Stimulated activated CD4-positive, alpha-beta T cell treated with anti-CD3 and anti-CD28 coated beads, Interleukin-1b, Interleukin-23, amount 100 ng/mL, for 1 hour (primary cell): ENCODE data around the gene SCYGR5.
"Not testable (repeated sequence)": the region's sequence is repeated elsewhere in the genome, so short reads cannot be mapped to it uniquely, and the experiment has no call there.

Experiments
- DNase-seq, 2 donors: peaks; one replicate each; pipeline ENCODE4 v3.0.0-alpha.2; 2020; ENCODE audit warnings: low read depth in 2 of 2

Gene SCYGR5

DNA sequence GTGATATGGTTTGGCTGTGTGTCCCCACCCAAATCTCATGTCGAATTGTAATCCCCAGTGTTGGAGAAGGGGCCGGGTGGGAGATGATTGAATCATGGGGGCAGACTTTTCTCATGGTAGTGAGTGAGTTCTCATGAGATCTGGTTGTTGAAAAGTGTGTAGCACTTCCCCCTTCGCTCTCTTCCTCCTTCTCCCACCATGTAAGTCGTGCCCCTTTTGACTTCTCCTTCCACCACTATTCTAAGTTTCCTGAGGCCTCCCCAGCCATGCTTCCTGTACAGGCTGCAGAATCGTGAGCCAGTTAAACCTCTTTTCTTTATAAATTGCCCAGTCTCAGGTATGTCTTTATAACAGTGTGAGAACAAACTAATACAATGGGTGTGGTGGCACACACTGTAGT is 7.0 kb downstream of the SCYGR5 start:
- not testable (repeated sequence) for DNase-seq

DNA sequence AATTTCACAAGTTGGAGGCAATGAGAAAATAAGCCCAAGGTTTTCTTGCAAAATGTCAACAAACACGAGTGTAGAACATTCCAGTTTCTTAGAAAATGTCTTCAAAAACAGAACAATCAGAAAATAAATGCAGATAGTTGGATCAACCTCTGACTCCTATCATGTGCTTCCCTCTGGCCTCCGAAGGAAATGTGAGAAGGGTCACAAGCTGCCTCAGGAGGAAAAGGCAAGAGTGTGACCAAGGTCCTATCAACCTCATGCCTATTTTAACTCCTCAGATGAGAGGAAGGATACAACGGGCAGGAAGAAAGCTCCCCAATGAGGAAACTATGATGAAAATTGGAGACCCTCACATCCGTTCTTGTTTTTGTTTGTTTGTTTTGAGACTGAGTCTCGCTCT is 7.9 kb downstream of the SCYGR5 start:
- no peak for DNase-seq

DNA sequence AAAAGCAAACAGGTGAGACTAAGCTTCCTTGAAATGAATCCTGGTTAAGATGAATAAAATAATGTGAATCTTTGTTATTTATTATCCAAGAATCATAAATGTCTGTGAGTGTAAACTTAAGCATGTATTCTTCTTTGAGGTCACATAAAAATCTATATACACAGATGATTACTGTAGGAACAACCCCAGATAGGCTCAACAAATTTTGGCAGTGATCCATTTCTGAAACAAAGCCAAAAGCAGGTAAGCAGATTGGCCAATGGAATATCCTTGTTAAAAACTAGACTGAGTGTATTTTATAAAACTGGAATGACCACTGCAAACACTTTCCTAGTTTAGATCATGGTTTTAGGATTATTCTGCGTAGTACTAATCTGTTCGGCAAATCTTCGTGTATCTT is 11.3 kb downstream of the SCYGR5 start:
- no peak for DNase-seq

DNA sequence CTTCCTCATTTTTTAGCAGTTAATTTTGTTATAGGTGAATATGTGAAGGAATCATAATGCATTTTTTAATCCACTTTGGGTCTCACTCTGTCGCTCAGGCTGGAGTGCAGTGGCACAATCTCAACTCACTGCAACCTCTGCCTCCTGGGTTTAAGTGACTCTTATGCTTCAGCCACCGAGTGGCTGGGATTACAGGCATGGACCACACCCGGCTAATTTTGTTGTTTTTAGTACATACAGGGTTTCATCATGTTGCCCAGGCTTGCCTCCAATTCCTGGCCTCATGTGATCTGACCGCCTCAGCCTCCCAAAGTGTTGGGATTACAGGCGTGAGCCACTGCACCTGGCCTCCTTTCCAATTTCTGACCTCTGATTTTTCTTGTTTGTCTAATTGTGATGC is 17.7 kb downstream of the SCYGR5 start:
- no peak for DNase-seq

DNA sequence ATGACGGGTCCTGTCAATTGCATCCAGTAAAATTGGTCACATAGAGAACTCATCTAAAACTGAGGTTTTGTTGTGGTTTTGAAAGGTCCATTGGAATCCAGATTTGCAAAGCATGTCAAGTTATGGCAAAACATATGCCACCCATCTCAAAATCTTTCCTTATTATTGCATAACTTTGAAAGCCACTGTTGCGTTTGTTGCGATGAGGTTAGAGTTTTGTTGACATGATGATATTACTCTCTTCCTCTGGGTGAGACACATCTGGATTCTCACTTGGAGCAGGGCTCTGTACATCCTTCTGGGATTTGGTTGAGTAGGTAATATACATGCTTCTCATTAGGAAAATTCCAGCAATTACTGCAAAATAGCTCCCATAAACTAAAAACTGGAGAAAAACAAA is 20.6 kb downstream of the SCYGR5 start:
- no peak for DNase-seq

DNA sequence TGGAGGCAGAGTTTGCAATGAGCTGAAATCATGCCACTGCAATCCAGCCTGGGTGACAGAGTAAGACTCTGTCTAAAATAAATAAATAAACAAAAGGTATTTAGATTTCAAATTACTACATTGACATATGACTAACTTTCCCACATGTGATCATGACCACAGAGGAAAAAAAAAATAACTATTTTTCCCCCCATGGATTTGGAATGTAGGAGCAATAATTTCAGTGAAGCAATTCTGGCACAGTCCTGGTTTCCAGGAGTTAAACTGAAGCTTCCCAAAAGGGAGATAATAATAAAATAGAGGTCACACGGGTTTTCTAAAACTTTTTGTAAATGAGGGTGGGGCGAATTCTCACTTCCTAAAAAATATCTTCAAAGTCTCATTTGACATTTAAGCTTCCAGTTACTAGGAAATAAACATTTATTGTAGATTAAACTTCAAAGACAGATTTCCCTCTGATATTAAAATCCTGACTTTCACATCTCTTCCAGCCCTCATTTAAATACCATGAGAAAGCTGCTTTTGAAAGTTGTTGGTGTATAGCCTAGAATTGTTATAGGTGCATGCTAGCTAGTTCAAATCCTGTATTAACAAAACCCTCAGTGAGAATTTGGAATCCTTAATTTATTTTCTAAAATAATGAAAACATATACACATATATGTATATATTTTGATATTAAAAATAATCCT is 30.5 kb downstream of the SCYGR5 start:
- no peak for DNase-seq

DNA sequence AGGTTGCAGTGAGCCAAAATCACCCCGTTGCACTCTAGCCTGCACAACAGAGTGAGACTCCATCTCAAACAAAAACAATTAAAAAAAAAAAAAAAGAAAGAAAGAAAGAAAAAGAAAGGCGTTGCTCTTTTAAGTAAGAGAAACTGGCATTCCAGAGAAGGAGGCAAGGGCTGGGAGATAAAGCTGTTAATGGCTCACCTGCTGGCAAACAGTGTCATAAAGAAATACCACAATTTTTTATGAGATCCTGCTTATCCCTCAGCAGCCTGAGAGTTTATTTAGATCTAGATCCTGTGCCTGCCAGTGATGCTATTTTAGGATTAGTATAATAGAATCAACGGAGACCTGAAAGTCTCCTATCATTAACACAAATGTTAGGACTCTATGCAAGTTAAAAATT is 35.0 kb downstream of the SCYGR5 start:
- DNase-seq, result no peak

DNA sequence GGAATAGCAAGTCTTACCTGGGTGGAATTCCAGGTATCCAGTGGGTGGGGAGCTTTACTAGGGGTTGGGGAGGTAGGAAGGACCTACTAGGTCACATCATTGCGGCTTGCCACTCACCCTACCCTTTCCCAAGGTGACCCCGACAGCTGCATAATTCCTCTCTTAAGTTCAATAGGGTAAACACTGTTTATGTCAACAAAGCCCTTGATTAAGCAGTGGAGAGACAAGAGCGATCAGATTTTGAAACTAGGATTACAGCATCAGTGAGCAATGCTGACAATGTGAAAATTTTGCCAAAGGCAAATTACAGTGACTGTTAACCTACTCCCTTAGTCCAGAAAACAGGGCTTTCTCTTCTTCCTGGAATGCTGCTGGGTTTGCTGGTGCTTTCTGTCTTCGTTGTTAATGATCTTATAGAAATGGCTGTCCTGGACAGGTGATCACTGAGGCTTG is 36.7 kb downstream of the SCYGR5 start:
- no peak for DNase-seq

DNA sequence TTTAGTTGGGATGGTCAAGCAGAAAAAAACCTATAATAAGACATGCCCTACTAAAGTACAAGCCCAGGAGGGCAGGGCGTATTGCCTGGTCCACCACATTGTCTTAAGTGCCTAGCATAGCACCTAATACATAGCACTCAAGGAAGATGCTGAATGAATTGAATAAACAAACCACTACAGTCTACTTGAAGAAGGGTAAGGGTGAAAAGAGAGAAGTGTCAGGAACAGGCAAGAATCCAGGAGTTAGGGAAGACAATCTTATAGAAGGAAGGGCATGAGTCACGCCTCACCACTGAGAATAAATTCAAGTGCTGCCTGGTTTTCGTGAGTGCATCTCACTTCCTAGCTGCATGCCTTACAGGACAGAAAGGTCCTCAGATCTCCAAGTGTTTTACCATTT is 37.4 kb downstream of the SCYGR5 start:
- no peak for DNase-seq

DNA sequence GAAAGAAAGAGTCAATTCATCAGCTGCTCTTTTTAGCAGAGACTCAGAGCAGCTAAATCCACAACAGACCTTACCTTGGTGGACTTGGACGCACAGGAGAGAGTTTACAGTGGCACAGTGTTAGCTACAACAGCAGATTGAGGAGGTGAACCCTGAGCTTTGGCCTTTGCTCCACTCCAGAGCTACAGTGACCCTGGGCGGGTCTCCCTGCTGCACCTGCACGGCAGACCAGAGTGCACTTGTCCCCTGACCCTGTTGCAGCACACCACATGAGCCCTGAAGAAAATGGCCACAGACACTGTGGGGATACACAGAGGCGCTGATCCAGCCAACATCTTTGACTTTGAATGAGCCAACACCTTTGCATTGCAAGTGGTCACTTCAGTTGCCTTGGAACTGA is 40.3 kb downstream of the SCYGR5 start:
- no peak for DNase-seq

DNA sequence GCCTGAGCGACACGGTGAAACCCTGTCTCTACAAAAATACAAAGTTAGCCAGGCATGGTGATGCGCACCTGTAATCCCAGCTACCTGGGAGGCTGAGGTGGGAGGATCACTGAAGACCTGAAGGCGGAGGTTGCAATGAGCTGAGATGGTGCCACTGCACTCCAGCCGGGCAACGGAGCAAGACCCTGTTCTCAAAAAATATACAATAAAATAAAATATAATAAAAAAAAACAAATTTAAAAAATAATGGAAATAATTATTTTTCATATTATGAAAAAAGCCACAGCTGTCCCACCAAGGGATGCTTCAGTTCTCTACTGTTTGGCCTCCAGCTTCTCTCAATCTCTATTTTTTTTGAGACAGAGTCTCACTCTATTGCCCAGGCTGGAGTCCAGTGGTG is 40.8 kb downstream of the SCYGR5 start:
- no peak for DNase-seq

DNA sequence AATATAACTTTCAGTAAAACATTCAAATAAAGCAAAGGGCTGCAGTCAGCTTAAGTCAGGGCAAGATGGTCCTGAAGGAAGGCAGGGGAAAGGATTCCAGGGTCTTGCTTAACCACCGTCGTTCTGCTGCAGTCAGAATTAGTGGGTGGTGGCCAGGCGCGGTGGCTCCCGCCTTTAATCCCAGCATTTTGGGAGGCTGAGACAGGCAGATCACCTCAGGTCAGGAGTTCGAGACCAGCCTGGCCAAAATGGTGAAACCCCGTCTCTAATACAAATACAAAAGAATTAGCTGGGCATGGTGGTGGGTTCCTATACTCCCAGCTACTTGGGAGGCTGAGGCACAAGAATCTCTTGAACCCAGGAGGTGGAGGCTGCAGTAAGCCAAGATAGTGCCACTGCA is 44.4 kb downstream of the SCYGR5 start:
- DNase-seq, result no peak

DNA sequence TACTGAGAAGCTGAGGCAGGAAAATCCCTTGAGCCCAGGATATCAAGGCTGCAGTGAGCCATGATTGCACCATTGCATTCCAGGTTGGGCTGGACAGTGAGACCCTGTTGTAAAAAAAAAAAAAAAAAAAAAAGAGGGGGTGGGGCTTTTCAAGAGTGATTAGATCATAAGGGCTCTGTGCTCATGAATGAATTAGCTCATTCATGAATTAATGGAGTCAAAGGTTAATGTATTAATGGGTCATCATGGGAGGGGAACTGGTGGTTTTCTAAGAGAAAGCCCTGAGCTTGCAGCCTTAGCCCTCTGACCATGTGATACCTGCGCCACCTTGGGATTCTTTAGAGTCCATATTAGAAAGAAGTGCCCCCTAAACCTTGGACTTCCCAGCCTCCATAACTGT is 46.7 kb downstream of the SCYGR5 start:
- DNase-seq, result no peak

DNA sequence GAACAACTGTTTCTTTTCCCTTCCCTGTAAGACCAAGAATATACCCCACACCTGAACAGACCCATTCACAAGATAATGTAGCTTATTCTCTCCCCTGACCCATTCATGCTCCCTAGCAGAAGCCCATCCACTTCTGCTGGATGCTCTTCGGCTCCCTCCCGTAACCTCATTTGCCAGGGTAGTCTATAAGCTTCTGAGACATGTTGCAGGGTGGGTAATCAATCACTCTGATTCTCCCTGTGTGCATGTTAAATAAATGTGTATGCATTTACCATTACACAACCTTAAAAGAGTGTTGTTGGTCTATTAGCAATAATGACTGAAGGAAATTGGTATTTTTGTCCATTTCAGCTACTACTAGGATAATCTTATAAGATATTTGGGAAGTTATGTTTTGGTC is 49.9 kb downstream of the SCYGR5 start:
- no peak for DNase-seq
